Hepatocyte (in vitro differentiated cells): ENCODE data around the gene MED29.

Source experiments
- EZH2 ChIP-seq: fragments of 200-600 bp; sonication (generic); IDR thresholded peaks from 2 replicates; pipeline ENCODE4 v1.6.1; 2016; ENCODE audit warnings: antibody characterized with exemption, mild to moderate bottlenecking, borderline replicate concordance
- EZH2phosphoT487 ChIP-seq: fragments of 200-600 bp; sonication (generic); IDR thresholded peaks from one replicate; pipeline ENCODE4 v1.6.1; 2018; ENCODE audit warnings: antibody characterized with exemption, mild to moderate bottlenecking, low read depth, moderate library complexity; ENCODE audit not compliant: unreplicated experiment, severe bottlenecking
- TF ChIP-seq, protein P1 (sequence below): fragments of 200-600 bp; sonication (generic); IDR thresholded peaks from 2 replicates; pipeline ENCODE4 v1.5.1; 2016; ENCODE audit warnings: antibody characterized with exemption, mild to moderate bottlenecking; ENCODE audit not compliant: poor library complexity

DNA sequence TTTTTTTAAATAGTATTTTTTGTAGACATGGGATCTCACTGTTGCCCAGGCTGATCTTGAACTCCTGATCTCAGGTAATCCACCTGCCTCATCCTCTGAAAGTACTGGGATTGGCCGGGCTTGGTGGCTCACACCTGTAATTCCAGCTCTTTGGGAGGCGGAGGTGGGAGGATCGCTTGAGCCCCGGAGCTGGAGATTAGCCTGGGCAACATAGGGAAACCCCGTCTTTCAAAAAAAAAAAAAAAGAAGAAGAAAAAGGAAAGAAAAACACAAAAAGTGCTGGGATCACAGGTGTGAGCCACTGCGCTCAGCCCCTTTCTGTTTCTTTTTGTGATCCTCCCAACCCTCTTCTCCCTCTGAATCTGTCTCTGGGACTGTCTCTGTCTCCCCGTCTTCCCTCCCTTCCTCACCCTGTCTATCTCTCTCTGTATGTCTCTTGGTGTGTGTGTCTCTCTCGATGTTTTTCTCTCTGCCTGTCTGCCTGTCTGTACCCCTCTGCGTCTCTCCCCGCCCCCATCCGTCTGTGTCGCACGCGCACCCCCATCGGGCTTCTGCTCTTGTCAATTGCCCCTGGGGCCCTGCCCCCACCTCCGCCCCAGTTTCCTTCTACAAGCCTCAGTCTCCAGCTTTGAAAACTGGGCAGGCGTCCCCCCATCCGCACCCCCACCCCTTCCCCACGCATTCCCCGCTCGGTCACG lies 14.9 kb downstream of the MED29 start:
- TF ChIP-seq, protein P1, sequence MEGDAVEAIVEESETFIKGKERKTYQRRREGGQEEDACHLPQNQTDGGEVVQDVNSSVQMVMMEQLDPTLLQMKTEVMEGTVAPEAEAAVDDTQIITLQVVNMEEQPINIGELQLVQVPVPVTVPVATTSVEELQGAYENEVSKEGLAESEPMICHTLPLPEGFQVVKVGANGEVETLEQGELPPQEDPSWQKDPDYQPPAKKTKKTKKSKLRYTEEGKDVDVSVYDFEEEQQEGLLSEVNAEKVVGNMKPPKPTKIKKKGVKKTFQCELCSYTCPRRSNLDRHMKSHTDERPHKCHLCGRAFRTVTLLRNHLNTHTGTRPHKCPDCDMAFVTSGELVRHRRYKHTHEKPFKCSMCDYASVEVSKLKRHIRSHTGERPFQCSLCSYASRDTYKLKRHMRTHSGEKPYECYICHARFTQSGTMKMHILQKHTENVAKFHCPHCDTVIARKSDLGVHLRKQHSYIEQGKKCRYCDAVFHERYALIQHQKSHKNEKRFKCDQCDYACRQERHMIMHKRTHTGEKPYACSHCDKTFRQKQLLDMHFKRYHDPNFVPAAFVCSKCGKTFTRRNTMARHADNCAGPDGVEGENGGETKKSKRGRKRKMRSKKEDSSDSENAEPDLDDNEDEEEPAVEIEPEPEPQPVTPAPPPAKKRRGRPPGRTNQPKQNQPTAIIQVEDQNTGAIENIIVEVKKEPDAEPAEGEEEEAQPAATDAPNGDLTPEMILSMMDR: no peak
- no peak for TF ChIP-seq EZH2
- TF ChIP-seq EZH2phosphoT487: no peak
